Panc1 (cell line): ENCODE results near the gene ADAM12.

Source experiments
- CTCF ChIP-seq: fragments of 450-650 bp; IDR thresholded peaks from 2 replicates; pipeline ENCODE4 v1.5.1; 2017; ENCODE audit warnings: mild to moderate bottlenecking
- POLR2AphosphoS5 ChIP-seq: IDR thresholded peaks from 2 replicates; pipeline ENCODE4 v1.6.1; 2012; ENCODE audit warnings: mild to moderate bottlenecking, low read depth, low read length, moderate library complexity
- REST ChIP-seq, 2 experiments: IDR thresholded peaks; 2 replicates each; pipeline ENCODE4 v1.6.1; 2011 to 2012; ENCODE audit warnings: low read depth in 2 of 2, control low read depth in 1 of 2, low read length in 1 of 2, mild to moderate bottlenecking in 1 of 2, moderate library complexity in 1 of 2; ENCODE audit not compliant: insufficient read depth in 1 of 2
- SIN3A ChIP-seq: IDR thresholded peaks from 2 replicates; pipeline ENCODE4 v1.6.1; 2012; ENCODE audit warnings: low read depth, mild to moderate bottlenecking, low read length, moderate library complexity, borderline replicate concordance; ENCODE audit not compliant: insufficient read depth
- TCF7L2 ChIP-seq: IDR thresholded peaks from 2 replicates; pipeline ENCODE4 v1.6.1; 2011; ENCODE audit warnings: mild to moderate bottlenecking, low read depth, low read length, inconsistent platforms

DNA sequence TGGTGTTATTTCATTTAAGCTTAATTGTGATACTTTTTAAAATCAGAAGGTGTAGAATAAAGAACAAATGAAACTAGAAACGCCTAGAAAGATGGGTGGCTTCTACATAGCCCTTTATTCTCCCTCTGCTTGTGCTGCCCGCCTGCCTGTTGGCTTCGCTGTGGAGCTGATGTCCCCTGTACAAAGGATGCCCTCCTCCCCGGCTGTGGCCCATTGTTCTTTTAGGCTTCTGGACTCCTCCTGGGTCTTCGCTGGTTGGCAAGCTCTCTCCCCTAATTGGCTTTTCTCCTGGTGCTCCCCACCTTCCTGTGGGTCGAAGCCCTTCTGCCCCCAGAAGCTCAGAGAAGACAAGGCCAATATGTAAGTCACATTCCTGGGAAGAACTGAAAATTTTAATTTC is 393.7 kb downstream of the ADAM12 start:
- TF ChIP-seq CTCF: no peak
- no peak for TF ChIP-seq POLR2AphosphoS5
- TF ChIP-seq TCF7L2: no peak
- TF ChIP-seq SIN3A: no peak
- TF ChIP-seq REST (IDR thresholded peaks at IDR 0.05; ENCODE audit: insufficient read depth in 1 of 2, low read depth in 2 of 2, low read length in 1 of 2): no peak
